ENCODE results near the gene RBX1. TPM values are rescaled to one million over a fixed set of nuclear protein-coding genes. Genes with fewer than 3 reads are reported as not detected.

RBX1 gene
- total RNA-seq, 4 donors from 2014 or later: 52.5 to 79.8 (median 61.6) TPM

DNA sequence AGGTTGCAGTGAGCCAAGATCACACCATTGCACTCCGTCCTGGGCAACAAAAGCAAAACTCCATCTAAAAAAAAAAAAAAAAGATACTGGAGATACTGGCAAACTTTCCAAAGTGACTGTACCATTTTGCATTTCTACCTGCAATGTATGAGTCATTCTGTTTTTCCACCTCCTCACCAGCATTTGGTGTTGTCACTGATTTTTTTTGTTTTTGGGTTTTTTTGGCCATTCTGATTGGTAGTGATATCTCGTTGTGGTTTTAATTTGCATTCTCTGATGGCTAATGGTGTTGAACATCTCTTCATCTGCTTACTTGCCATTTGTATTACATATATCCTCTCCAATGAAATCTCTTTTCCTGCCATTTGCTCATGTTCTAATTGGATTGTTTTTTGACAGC is 12.0 kb upstream of the RBX1 start:
- Histone ChIP-seq H3K27me3 (no peaks in the 10 kb centered on the region), H3K36me3 (no peaks in the 10 kb centered on the region)
- TF ChIP-seq CTCF (IDR thresholded peaks at IDR 0.05) (no peak), POLR2A (IDR thresholded peaks at IDR 0.05) (no peak)

GRCh38 chr22:40951795-40952605 is 822 bp downstream of the RBX1 start:
- TF ChIP-seq CTCF (IDR thresholded peaks at IDR 0.05) (no peak), POLR2A (IDR thresholded peaks at IDR 0.05) (no peak)
- H3K27me3 ChIP-seq: no peaks in the 10 kb centered on the region
- no peak for DNase-seq
- H3K9me3 ChIP-seq: no peaks in the 10 kb centered on the region
- peak overlapping the region; percentile 86 to 92 (median 91) for H3K27ac ChIP-seq
- 7 to 9% methylated on average over 13 to 19 of the region's 21 CpGs for WGBS, 2 donors
- intact Hi-C loops (cut with DNase I): loop anchor here (2.0 to 5.0 kb wide), 2 partner anchors 70 to 141 kb away; partner anchors contain the start of gene EP300
- H3K36me3 ChIP-seq: peaks cover 0 to 10% of the 10 kb centered on the region in 2 donors
- peak overlapping the region in 2 of 3 donors; percentile 65 to 91 for H3K4me3 ChIP-seq (replicated peaks in 1 of 3)
- peaks cover 6 to 11% of the 10 kb centered on the region in 2 donors for H3K4me1 ChIP-seq

More for the DNA sequence above, 12.0 kb upstream of the RBX1 start:
- 90 to 96% methylated on average over 2 of the region's 2 CpGs for WGBS, 2 donors
- Histone ChIP-seq H3K27ac (no peak overlapping the region), H3K4me3 (replicated peaks in 1 of 3) (no peak overlapping the region), H3K9me3 (no peaks in the 10 kb centered on the region), H3K4me1 (no peaks in the 10 kb centered on the region)
- DNase-seq: no peak
- intact Hi-C loops (cut with DNase I): no loop called here

DNA sequence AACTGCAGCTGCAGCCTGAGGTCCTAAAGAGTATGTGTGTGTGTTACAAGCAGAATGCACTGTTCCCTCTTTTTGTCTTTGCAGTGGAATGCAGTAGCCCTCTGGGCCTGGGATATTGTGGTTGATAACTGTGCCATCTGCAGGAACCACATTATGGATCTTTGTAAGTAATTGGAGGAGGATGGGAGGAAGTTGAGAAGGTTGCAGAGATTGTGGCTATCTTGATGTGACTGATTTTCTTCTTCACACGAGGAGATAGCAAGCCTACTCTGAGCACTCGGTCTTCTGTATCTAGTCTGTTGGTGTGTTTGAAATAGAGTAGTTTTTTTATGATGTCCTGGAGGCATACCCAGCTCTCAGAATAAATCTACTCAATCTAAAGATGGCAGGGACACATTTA is 2.3 kb downstream of the RBX1 start:
- no peak overlapping the region for H3K27ac ChIP-seq
- TF ChIP-seq POLR2A (IDR thresholded peaks at IDR 0.05) (no peak), CTCF (IDR thresholded peaks at IDR 0.05) (no peak)
- H3K4me3 ChIP-seq (replicated peaks in 1 of 3): no peak overlapping the region
- intact Hi-C loops (cut with DNase I): loop anchor here (5.0 kb wide), 1 partner anchor 69 kb away; no protein-coding TSS in a partner anchor
- H3K27me3 ChIP-seq: no peaks in the 10 kb centered on the region
- H3K4me1 ChIP-seq: peaks cover 6 to 11% of the 10 kb centered on the region in 2 donors
- WGBS, 2 donors: 84% methylated on average over 2 of the region's 2 CpGs
- no peaks in the 10 kb centered on the region for H3K9me3 ChIP-seq
- peaks cover 0 to 10% of the 10 kb centered on the region in 2 donors for H3K36me3 ChIP-seq
- DNase-seq: no peak

DNA sequence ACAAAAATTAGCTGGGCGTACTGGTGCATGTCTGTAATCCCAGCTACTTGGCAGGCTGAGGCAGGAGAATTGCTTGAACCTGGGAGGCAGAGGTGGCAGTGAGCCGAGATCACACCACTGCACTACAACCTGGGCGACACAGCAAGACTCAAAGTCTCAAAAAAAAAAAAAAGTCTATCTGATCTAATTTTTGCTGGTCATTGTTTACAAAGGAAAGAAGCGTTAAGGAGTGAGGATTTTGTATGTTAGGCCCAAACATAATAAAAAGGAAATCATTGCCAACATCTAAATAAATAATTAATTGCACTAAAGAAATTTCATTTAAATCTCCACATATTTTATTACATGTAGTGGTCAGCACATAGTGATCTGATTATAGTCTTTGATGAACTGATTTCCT is 2.9 kb downstream of the RBX1 start:
- DNase-seq: no peak
- Histone ChIP-seq H3K9me3 (no peaks in the 10 kb centered on the region), H3K4me1 (peaks cover 6 to 11% of the 10 kb centered on the region in 2 donors), H3K27me3 (no peaks in the 10 kb centered on the region), H3K4me3 (replicated peaks in 1 of 3) (no peak overlapping the region), H3K27ac (no peak overlapping the region), H3K36me3 (peaks cover 0 to 10% of the 10 kb centered on the region in 2 donors)
- 87 to 93% methylated on average over 4 of the region's 4 CpGs for WGBS, 2 donors
- intact Hi-C loops (cut with DNase I): loop anchor here (5.0 kb wide), 1 partner anchor 68 kb away; no protein-coding TSS in a partner anchor
- TF ChIP-seq POLR2A (IDR thresholded peaks at IDR 0.05): no peak
- TF ChIP-seq CTCF (IDR thresholded peaks at IDR 0.05): no peak

GRCh38 chr22:40955571-40955970 is 4.4 kb downstream of the RBX1 start:
- Histone ChIP-seq H3K36me3 (peaks cover 0 to 10% of the 10 kb centered on the region in 2 donors), H3K27ac (no peak overlapping the region), H3K4me1 (peaks cover 17 to 19% of the 10 kb centered on the region in 2 donors), H3K4me3 (replicated peaks in 1 of 3) (no peak overlapping the region), H3K9me3 (no peaks in the 10 kb centered on the region), H3K27me3 (no peaks in the 10 kb centered on the region)
- intact Hi-C loops (cut with DNase I): no loop called here
- 86 to 94% methylated on average over 3 of the region's 3 CpGs for WGBS, 2 donors
- DNase-seq: no peak
- TF ChIP-seq CTCF (IDR thresholded peaks at IDR 0.05) (no peak), POLR2A (IDR thresholded peaks at IDR 0.05) (no peak)
